ENCODE data around the gene EDN1.

DNA sequence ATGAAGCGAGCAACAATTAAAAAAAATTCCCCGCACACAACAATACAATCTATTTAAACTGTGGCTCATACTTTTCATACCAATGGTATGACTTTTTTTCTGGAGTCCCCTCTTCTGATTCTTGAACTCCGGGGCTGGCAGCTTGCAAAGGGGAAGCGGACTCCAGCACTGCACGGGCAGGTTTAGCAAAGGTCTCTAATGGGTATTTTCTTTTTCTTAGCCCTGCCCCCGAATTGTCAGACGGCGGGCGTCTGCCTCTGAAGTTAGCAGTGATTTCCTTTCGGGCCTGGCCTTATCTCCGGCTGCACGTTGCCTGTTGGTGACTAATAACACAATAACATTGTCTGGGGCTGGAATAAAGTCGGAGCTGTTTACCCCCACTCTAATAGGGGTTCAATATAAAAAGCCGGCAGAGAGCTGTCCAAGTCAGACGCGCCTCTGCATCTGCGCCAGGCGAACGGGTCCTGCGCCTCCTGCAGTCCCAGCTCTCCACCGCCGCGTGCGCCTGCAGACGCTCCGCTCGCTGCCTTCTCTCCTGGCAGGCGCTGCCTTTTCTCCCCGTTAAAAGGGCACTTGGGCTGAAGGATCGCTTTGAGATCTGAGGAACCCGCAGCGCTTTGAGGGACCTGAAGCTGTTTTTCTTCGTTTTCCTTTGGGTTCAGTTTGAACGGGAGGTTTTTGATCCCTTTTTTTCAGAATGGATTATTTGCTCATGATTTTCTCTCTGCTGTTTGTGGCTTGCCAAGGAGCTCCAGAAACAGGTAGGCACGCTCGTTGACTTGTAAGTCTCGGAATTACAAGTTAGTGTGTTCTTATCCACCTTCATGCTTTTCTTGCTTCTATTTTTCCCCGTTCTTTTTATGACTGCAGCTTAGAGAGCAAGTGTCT lies at the start of gene EDN1:
- TF ChIP-seq, protein P1, sequence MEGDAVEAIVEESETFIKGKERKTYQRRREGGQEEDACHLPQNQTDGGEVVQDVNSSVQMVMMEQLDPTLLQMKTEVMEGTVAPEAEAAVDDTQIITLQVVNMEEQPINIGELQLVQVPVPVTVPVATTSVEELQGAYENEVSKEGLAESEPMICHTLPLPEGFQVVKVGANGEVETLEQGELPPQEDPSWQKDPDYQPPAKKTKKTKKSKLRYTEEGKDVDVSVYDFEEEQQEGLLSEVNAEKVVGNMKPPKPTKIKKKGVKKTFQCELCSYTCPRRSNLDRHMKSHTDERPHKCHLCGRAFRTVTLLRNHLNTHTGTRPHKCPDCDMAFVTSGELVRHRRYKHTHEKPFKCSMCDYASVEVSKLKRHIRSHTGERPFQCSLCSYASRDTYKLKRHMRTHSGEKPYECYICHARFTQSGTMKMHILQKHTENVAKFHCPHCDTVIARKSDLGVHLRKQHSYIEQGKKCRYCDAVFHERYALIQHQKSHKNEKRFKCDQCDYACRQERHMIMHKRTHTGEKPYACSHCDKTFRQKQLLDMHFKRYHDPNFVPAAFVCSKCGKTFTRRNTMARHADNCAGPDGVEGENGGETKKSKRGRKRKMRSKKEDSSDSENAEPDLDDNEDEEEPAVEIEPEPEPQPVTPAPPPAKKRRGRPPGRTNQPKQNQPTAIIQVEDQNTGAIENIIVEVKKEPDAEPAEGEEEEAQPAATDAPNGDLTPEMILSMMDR (IDR thresholded peaks at IDR 0.05): peak in 5 of 6 experiments; percentile 36 to 66 (median 56)
- peak in 1 of 4 donors; percentile 57 for TF ChIP-seq POLR2A (IDR thresholded peaks at IDR 0.05)
